ENCODE measurements around the gene CFHR1. TPM values are rescaled to one million over a fixed set of nuclear protein-coding genes. Genes with fewer than 3 reads are reported as not detected.
"Not testable (repeated sequence)": the region's sequence is repeated elsewhere in the genome, so short reads cannot be mapped to it uniquely, and the experiment has no call there.

CFHR1 gene
- polyA plus RNA-seq, 1 donor from 2014 or later = not detected

- Histone ChIP-seq H2AFZ (ENCODE audit: low read depth, low read length) (no peak overlapping the region), H3K9me2 (ENCODE audit: insufficient read depth, low read length) (no peaks in the 10 kb centered on the region), H3K9me3 (ENCODE audit: low read length) (no peaks in the 10 kb centered on the region), H3K27me3 (ENCODE audit: insufficient read depth, low read depth, low read length) (no peaks in the 10 kb centered on the region), H3K4me2 (ENCODE audit: low read length) (no peak overlapping the region), H3K79me2 (replicated peaks; ENCODE audit: insufficient read depth, low read length) (no peaks in the 10 kb centered on the region), H3K27ac (ENCODE audit: low read length) (no peak overlapping the region), H3F3A (ENCODE audit: insufficient read depth, low read length, poor library complexity, severe bottlenecking) (no peaks in the 10 kb centered on the region), H4K20me1 (ENCODE audit: insufficient read depth) (no peaks in the 10 kb centered on the region), H3K4me3 (ENCODE audit: low read length) (no peak overlapping the region), H3K36me3 (ENCODE audit: insufficient read depth, low read length) (no peaks in the 10 kb centered on the region), H3K9ac (ENCODE audit: low read length) (no peak overlapping the region)
- no peak for TF ChIP-seq REST (IDR thresholded peaks at IDR 0.05; ENCODE audit: borderline replicate concordance)
- no peak for TF ChIP-seq CTCF (IDR thresholded peaks at IDR 0.05; ENCODE audit: poor library complexity, severe bottlenecking)
- no peak for TF ChIP-seq TAF1 (IDR thresholded peaks at IDR 0.05; ENCODE audit: low read depth)
- TF ChIP-seq POLR2AphosphoS5 (IDR thresholded peaks at IDR 0.05) = no peak
- TF ChIP-seq EP300 (conservative IDR thresholded peaks at IDR 0.05; ENCODE audit: poor library complexity, severe bottlenecking) = no peak
- TF ChIP-seq EZH2 (IDR thresholded peaks at IDR 0.05; ENCODE audit: borderline replicate concordance, insufficient read depth, low read length, poor library complexity, severe bottlenecking) = no peak
- TF ChIP-seq MXI1 (conservative IDR thresholded peaks at IDR 0.05; ENCODE audit: poor library complexity, severe bottlenecking) = no peak
- no peak for TF ChIP-seq SMC3 (conservative IDR thresholded peaks at IDR 0.05; ENCODE audit: poor library complexity)
- no peak for TF ChIP-seq RAD21 (conservative IDR thresholded peaks at IDR 0.05)
Measured at GRCh38 chr1:196808529-196809235, 10.8 kb upstream of the CFHR1 start.

GRCh38 chr1:196817442-196817841 lies 2.1 kb upstream of the CFHR1 start:
- not testable (repeated sequence) for H2AFZ ChIP-seq (ENCODE audit: low read depth, low read length); H3K9me3 ChIP-seq (ENCODE audit: low read length); H3K79me2 ChIP-seq (replicated peaks; ENCODE audit: insufficient read depth, low read length); H3K36me3 ChIP-seq (ENCODE audit: insufficient read depth, low read length); H3K4me2 ChIP-seq (ENCODE audit: low read length); H3K27ac ChIP-seq (ENCODE audit: low read length); H3K4me3 ChIP-seq (ENCODE audit: low read length); H3K9ac ChIP-seq (ENCODE audit: low read length); H3K27me3 ChIP-seq (ENCODE audit: insufficient read depth, low read depth, low read length); H4K20me1 ChIP-seq (ENCODE audit: insufficient read depth); H3F3A ChIP-seq (ENCODE audit: insufficient read depth, low read length, poor library complexity, severe bottlenecking); H3K9me2 ChIP-seq (ENCODE audit: insufficient read depth, low read length)

Data from neural cell (in vitro differentiated cells).